UCSD-AML1 (cell line): Measurements from ENCODE around the gene MITF.

Source experiments
- DNase-seq: peaks from one replicate; lab custom pipeline; 2025; ENCODE audit not compliant: unreplicated experiment; lab: John Stamatoyannopoulos, UW

The MITF gene

GRCh38 chr3:69830147-69830546, 90.9 kb downstream of the MITF start:
- DNase-seq: no peak

- no peak for DNase-seq
Measured at GRCh38 chr3:69831737-69832136, 92.5 kb downstream of the MITF start.

- no peak for DNase-seq
Measured at GRCh38 chr3:69833591-69833990, 94.3 kb downstream of the MITF start.

- DNase-seq: no peak
Measured at GRCh38 chr3:69838217-69838616, 99.0 kb downstream of the MITF start.

- DNase-seq: no peak
Measured at GRCh38 chr3:69838696-69839515, 99.6 kb downstream of the MITF start.

- no peak for DNase-seq
Measured at GRCh38 chr3:69842351-69842750, 103.1 kb downstream of the MITF start.

GRCh38 chr3:69842789-69843188, 103.5 kb downstream of the MITF start:
- DNase-seq: no peak

- DNase-seq: no peak
Measured at GRCh38 chr3:69844706-69845105, 105.4 kb downstream of the MITF start.

- DNase-seq: no peak
Measured at GRCh38 chr3:69847303-69847702, 108.0 kb downstream of the MITF start.

GRCh38 chr3:69848113-69848512, 108.8 kb downstream of the MITF start:
- DNase-seq: no peak

- no peak for DNase-seq
Measured at GRCh38 chr3:69850849-69851248, 111.6 kb downstream of the MITF start.

- DNase-seq: no peak
Measured at GRCh38 chr3:69853027-69853426, 113.8 kb downstream of the MITF start.

- DNase-seq: no peak
Measured at GRCh38 chr3:69855436-69856162, 116.3 kb downstream of the MITF start.

- DNase-seq: no peak
Measured at GRCh38 chr3:69856965-69857705, 117.9 kb downstream of the MITF start.

- DNase-seq: no peak
Measured at GRCh38 chr3:69861556-69861955, 122.3 kb downstream of the MITF start.

- no peak for DNase-seq
Measured at GRCh38 chr3:69864141-69864540, 124.9 kb downstream of the MITF start.

- DNase-seq: no peak
Measured at GRCh38 chr3:69864766-69865165, 125.5 kb downstream of the MITF start.

- no peak for DNase-seq
Measured at GRCh38 chr3:69865925-69866679, 126.8 kb downstream of the MITF start.

GRCh38 chr3:69866988-69867720, 127.9 kb downstream of the MITF start:
- no peak for DNase-seq

- no peak for DNase-seq
Measured at GRCh38 chr3:69867941-69868505, 128.8 kb downstream of the MITF start.
